Fibroblast of skin of back (primary cell): ENCODE results near the gene LAMA4.

ENCODE experiments used
- DNase-seq: peaks from one replicate; pipeline ENCODE4 v3.0.0-alpha.2; 2013

The LAMA4 gene

GRCh38 chr6:112279031-112279935, 24.9 kb upstream of the LAMA4 start:
- peak; percentile 24 for DNase-seq

- DNase-seq, result no peak
Observed at GRCh38 chr6:112275365-112275764, 21.0 kb upstream of the LAMA4 start.

- no peak for DNase-seq
Observed at GRCh38 chr6:112274774-112275173, 20.4 kb upstream of the LAMA4 start.

GRCh38 chr6:112272799-112273198, 18.4 kb upstream of the LAMA4 start:
- DNase-seq, result no peak

- no peak for DNase-seq
Observed at GRCh38 chr6:112270756-112271155, 16.4 kb upstream of the LAMA4 start.

- DNase-seq, result no peak
Observed at GRCh38 chr6:112269979-112270566, 15.7 kb upstream of the LAMA4 start.

GRCh38 chr6:112269114-112269513, 14.7 kb upstream of the LAMA4 start:
- no peak for DNase-seq

GRCh38 chr6:112268654-112269053, 14.3 kb upstream of the LAMA4 start:
- DNase-seq, result no peak

- DNase-seq, result no peak
Observed at GRCh38 chr6:112268019-112268418, 13.7 kb upstream of the LAMA4 start.

GRCh38 chr6:112266331-112266730, 12.0 kb upstream of the LAMA4 start:
- no peak for DNase-seq

GRCh38 chr6:112259337-112259675, 4.9 kb upstream of the LAMA4 start:
- DNase-seq, result no peak

GRCh38 chr6:112258642-112259336, 4.4 kb upstream of the LAMA4 start:
- DNase-seq, result no peak

- DNase-seq, result no peak
Observed at GRCh38 chr6:112257178-112257855, 3.0 kb upstream of the LAMA4 start.

- DNase-seq, result no peak
Observed at GRCh38 chr6:112254921-112255320, 554 bp upstream of the LAMA4 start.

- no peak for DNase-seq
Observed at GRCh38 chr6:112253498-112253840, 898 bp downstream of the LAMA4 start.

- DNase-seq, result no peak
Observed at GRCh38 chr6:112252571-112253497, 1.5 kb downstream of the LAMA4 start.

GRCh38 chr6:112251171-112251875, 3.0 kb downstream of the LAMA4 start:
- DNase-seq, result peak; percentile 66

GRCh38 chr6:112249489-112249888, 4.9 kb downstream of the LAMA4 start:
- no peak for DNase-seq

GRCh38 chr6:112247275-112247674, 7.1 kb downstream of the LAMA4 start:
- no peak for DNase-seq

GRCh38 chr6:112245511-112246203, 8.7 kb downstream of the LAMA4 start:
- peak; percentile 93 for DNase-seq
